ENCODE measurements around the gene WDR70.
"Not testable (repeated sequence)": the region's sequence is repeated elsewhere in the genome, so short reads cannot be mapped to it uniquely, and the experiment has no call there.

Gene WDR70

DNA sequence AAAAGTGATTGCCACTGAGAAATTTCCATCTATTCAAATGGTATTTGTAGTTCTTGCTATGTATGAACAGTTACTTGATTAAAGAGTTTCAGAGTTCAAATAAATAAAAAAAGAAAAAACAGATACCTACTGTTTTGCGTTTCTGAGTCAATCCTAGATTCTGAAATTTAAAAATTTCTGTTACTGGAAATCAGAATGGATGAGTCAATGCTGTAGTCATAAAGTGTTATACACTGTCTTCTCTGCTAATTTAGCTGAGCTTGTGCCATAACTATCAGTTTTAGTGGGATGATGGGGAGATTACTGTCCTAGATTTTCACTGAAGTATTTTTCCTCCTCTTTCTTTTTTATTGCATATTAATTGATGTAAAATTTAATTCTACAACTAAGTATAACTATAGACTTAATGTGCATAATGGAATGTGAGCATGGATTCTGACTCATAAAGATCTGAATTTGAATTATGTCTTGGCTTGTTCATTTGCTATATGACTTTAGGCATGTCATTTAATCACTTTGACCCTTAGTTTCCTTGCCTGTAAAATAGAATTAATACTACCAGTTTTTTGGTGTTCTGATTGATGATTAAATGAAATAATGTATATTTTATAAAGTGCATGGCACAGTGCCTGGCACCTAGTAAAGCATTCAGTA is 75.4 kb downstream of the WDR70 start:
- not testable (repeated sequence) for DNase-seq (ENCODE audit: low read depth)

GRCh38 chr5:37463191-37464051 is 84.3 kb downstream of the WDR70 start:
- DNase-seq (ENCODE audit: low read depth): not testable (repeated sequence)

GRCh38 chr5:37464581-37464980 is 85.5 kb downstream of the WDR70 start:
- DNase-seq (ENCODE audit: low read depth): not testable (repeated sequence)

GRCh38 chr5:37469383-37469782 is 90.3 kb downstream of the WDR70 start:
- DNase-seq (ENCODE audit: low read depth): not testable (repeated sequence)

- DNase-seq (ENCODE audit: low read depth): no peak
Measured at GRCh38 chr5:37471666-37472197, 92.6 kb downstream of the WDR70 start.

DNA sequence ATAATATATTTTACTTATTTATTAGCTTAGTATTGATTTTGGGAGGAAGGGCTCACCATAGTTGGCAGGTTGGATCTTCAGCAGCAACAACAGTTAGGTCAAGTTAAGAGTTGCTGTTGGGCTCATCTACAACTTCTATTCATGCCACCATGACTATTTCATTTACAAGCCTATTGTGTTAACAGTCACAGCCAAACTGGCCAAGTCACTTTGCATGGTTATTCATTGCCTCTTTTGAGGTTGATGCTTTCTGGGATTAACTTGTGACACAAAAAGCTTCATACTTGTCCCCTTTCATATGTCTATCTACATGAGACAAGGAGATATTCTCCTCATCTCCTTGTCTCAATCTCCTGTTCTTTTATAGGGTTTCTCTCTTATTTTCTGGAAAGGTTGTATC is 98.3 kb downstream of the WDR70 start:
- no peak for DNase-seq (ENCODE audit: low read depth)

GRCh38 chr5:37478121-37478894 is 99.2 kb downstream of the WDR70 start:
- DNase-seq (ENCODE audit: low read depth): no peak

DNA sequence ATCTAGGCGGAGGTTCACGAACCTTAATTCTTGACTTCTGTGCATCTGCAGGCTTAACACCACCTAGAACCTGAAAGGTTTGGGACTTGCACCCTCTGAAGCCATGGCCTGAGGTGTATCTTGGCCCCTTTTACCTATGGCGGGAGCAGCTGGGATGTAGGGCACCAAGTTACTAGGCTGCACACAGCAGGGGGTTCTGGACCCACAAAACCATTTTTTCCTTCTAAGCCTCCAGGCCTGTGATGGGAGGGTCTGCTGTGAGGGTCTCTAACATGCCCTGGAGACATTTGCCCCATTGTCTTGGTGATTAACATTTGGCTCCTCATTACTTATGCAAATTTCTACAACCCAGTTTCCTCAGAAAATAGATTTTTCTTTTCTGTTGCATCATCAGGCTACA is 102.3 kb downstream of the WDR70 start:
- DNase-seq (ENCODE audit: low read depth): not testable (repeated sequence)

- DNase-seq (ENCODE audit: low read depth): no peak
Measured at GRCh38 chr5:37490120-37490810, 111.1 kb downstream of the WDR70 start.

GRCh38 chr5:37490931-37491330 is 111.8 kb downstream of the WDR70 start:
- DNase-seq (ENCODE audit: low read depth): no peak

- DNase-seq (ENCODE audit: low read depth): no peak
Measured at GRCh38 chr5:37492778-37493555, 113.8 kb downstream of the WDR70 start.

GRCh38 chr5:37494756-37495155 is 115.6 kb downstream of the WDR70 start:
- DNase-seq (ENCODE audit: low read depth): no peak

GRCh38 chr5:37495210-37495609 is 116.1 kb downstream of the WDR70 start:
- DNase-seq (ENCODE audit: low read depth): no peak

DNA sequence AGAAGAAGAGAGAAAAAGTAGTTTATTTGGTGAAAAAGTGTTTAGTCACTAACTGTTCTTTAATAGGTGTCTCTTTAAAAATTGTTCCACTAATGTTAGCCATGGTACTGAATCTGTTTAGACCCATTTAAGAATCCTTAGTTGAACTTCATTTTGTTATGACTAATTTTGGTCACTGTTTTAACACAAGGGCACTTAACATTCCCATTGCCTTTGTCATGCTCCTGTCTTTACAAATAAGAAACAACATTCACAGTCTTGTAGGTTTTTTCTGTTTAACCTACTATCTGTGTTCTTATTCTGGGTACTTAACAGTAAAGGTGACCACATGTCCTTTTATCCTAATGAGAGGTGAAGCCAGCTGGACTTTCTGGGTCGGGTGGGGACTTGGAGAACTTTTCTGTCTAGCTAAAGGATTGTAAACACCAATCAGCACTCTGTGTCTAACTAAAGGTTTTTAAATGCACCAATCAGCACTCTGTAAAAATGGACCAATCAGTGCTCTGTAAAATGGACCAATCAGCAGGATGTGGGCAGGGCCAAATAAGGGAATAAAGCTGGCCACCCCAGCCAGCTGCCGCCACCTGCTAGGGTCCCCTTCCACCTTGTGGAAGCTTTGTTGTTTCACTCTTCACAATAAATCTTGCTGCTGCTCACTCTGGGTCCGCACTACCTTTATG is 116.7 kb downstream of the WDR70 start:
- DNase-seq (ENCODE audit: low read depth): no peak

- DNase-seq (ENCODE audit: low read depth): no peak
Measured at GRCh38 chr5:37496902-37497445, 117.9 kb downstream of the WDR70 start.

DNA sequence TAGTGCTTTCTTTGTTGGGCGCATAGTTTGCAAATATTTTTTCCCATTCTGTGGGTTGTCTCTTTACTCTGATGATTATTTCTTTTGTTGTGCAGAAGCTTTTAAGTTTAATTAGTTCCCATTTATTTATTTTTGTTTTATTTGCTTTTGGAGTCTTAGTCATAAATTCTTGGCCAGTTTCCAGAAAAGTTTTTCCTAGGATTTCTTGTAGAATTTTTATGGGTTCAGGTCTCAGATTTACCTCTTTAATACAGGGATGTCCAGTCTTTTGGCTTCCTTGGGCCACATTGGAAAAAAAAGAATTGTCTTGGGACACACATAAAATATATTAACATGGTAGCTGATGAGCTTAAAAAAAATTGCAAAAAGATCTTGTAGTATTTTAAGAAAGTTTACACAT is 122.0 kb downstream of the WDR70 start:
- no peak for DNase-seq (ENCODE audit: low read depth)

GRCh38 chr5:37506241-37506640 is 127.1 kb downstream of the WDR70 start:
- no peak for DNase-seq (ENCODE audit: low read depth)

DNA sequence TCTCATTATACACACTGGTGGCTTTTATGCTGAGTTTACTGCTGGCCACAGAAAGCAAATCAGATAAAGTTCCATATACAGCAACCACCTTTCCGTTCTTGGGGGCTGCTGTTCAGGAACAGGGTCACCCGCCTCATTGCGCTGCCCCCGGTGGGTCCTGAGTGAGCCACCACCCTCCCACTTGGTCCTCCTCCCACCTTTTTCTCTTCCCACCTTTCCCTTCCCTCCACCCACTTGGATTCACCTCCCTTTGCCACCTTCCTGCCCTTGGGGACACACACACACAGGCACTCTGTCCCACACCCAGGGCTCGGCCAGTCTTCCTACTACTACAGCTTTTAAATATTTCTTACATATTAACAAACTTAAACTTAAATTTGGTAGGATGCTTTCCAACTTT is 127.6 kb downstream of the WDR70 start:
- DNase-seq (ENCODE audit: low read depth): no peak

DNA sequence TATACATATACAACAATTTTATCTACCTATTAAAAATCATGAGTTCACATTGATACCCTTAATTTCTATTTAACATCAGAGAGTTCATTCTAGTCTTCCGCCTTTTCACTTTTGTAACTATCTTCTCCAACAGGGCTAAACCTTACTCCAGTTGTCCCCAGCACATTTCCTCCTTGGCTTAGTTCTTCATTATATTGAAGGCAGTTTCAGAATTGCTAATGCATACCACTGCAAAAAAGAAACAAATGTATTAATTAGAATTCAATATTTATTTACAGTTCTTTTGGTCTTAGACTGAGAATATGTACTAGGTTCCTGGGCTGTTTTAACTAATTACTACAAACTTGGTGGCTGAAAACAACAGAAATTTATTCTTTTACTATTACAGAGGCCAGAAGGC is 132.5 kb downstream of the WDR70 start:
- no peak for DNase-seq (ENCODE audit: low read depth)

- DNase-seq (ENCODE audit: low read depth): no peak
Measured at GRCh38 chr5:37514946-37515345, 135.8 kb downstream of the WDR70 start.

Data from stimulated activated CD8-positive, alpha-beta memory T cell treated with anti-CD3 and anti-CD28 coated beads, Interleukin-7, amount 100 ng/mL, for 24 hours (primary cell).